C4-2B (cell line): ENCODE data around the gene SLC2A3.

Experiments used
- CTCF ChIP-seq: fragments of 450-650 bp; conservative IDR thresholded peaks from 2 replicates; pipeline ENCODE4 v1.5.1; 2017; ENCODE audit warnings: mild to moderate bottlenecking
- ZFX ChIP-seq: fragments of 450-650 bp; IDR thresholded peaks from 2 replicates; pipeline ENCODE4 v1.6.1; 2017

DNA sequence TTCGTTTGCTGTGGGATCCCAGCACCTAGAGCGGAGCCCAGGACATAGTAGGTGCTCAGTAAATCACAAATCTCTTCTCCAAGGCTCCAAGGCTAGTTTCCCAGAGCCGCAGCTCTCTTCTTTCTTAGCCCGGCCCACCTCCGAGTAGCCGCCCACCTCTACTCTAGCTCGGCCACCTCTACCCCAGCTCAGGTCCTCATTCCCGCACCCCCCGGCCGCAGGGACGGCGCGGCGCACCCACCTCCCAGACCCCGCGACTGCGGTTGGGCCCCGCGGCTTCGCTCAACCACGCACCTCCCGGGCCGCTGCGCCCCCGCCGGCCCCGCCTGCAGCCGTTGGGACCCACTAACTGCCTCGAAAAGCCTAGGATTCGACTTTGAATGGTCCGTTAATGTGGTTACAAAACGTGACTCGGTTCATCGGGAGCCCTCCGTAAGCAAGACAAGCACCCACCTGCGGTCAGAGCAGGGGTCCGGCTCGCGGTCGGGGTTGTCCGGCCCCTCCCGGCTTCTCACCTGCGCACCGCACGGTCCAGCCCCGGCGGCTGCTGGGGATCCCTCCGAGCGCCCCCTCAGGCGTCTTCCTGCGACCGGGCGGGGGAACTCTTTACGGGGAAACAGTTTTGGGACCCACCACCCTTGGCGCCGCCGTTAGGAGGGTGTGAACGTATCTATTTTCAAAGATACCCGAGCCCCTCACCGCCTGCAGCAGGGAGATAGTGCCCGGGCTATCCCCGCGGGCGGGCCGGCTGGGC lies 63.2 kb downstream of the SLC2A3 start, which contains the start of gene SLC2A14:
- TF ChIP-seq CTCF, result no peak
- TF ChIP-seq ZFX, result no peak
